CD8-positive, alpha-beta memory T cell (primary cell): ENCODE data around the gene RELCH. TPM values are rescaled to one million over a fixed set of nuclear protein-coding genes. Genes with fewer than 3 reads are reported as not detected.

Source experiments
- CTCF ChIA-PET: fragments of 350-600 bp; sonication (Branson Sonifier 250); formaldehyde crosslinking; loops from one replicate; lab custom pipeline; 2021; ENCODE audit warnings: antibody characterized with exemption; lab: Charles Lee
- POLR2A ChIA-PET: fragments of 350-600 bp; sonication (Branson Sonifier 250); formaldehyde crosslinking; loops from one replicate; lab custom pipeline; 2021; ENCODE audit warnings: antibody characterized with exemption; lab: Charles Lee
- DNase-seq, 5 donors: peaks; one replicate each; pipeline versions ENCODE4 v3.0.0 to v3.0.0-alpha.2; 2020 to 2022; ENCODE audit warnings: mixed read lengths in 1 of 5
- H3K27ac ChIP-seq: one replicate; pipeline ENCODE4 v1.7.0; 2013; ENCODE audit warnings: low read depth, mild to moderate bottlenecking, low read length, moderate library complexity
- H3K27me3 ChIP-seq: 2 replicates; pipeline ENCODE4 v1.7.0; 2013; ENCODE audit warnings: low read length, mild to moderate bottlenecking; ENCODE audit not compliant: insufficient read depth, poor library complexity, severe bottlenecking
- H3K36me3 ChIP-seq: 2 replicates; pipeline ENCODE4 v1.7.0; 2013; ENCODE audit warnings: mild to moderate bottlenecking, low read length, moderate library complexity; ENCODE audit not compliant: insufficient read depth
- H3K4me1 ChIP-seq: 2 replicates; pipeline ENCODE4 v1.7.0; 2013; ENCODE audit warnings: mild to moderate bottlenecking, low read length, moderate library complexity; ENCODE audit not compliant: insufficient read depth
- H3K4me3 ChIP-seq: 2 replicates; pipeline ENCODE4 v1.7.0; 2013; ENCODE audit warnings: mild to moderate bottlenecking, low read length
- H3K9me3 ChIP-seq: 2 replicates; pipeline ENCODE4 v1.7.0; 2013; ENCODE audit warnings: mild to moderate bottlenecking, low read length
- H3K27ac Mint-ChIP-seq, 8 donors: one replicate each; pipeline ENCODE4 v1.8.0; 2020 to 2021; ENCODE audit warnings: mixed read lengths in 8 of 8, mild to moderate bottlenecking in 6 of 8, inconsistent platforms in 3 of 8, moderate library complexity in 3 of 8
- H3K27me3 Mint-ChIP-seq, 2 donors: one replicate each; pipeline ENCODE4 v1.8.0; 2020 to 2021; ENCODE audit warnings: mixed read lengths in 2 of 2, mild to moderate bottlenecking in 1 of 2, moderate library complexity in 1 of 2
- H3K36me3 Mint-ChIP-seq, 3 donors: one replicate each; pipeline ENCODE4 v1.8.0; 2020 to 2021; ENCODE audit warnings: mixed read lengths in 3 of 3, inconsistent platforms in 1 of 3, mild to moderate bottlenecking in 1 of 3
- H3K4me1 Mint-ChIP-seq, 3 donors: one replicate each; pipeline ENCODE4 v1.8.0; 2020 to 2021; ENCODE audit warnings: mixed read lengths in 3 of 3, inconsistent platforms in 1 of 3, mild to moderate bottlenecking in 1 of 3
- H3K4me3 Mint-ChIP-seq, 7 donors: one replicate each; pipeline ENCODE4 v1.8.0; 2020 to 2021; ENCODE audit warnings: mixed read lengths in 7 of 7, mild to moderate bottlenecking in 6 of 7, moderate library complexity in 4 of 7, inconsistent platforms in 2 of 7
- H3K9me3 Mint-ChIP-seq, 5 donors: one replicate each; pipeline ENCODE4 v1.8.0; 2020 to 2022; ENCODE audit warnings: mixed read lengths in 5 of 5, mild to moderate bottlenecking in 3 of 5, moderate library complexity in 2 of 5, inconsistent platforms in 1 of 5
- polyA plus RNA-seq: library from polyadenylated mRNA; unstranded; fragments of 300-500 nt; fragmentation: Illumina TruSeq; gene quantifications from one replicate; pipeline ENCODE4 v1.2.3, GENCODE V29; 2021
- total RNA-seq, 2 experiments: library from RNA; stranded (reverse); gene quantifications; one replicate each; pipeline ENCODE4 v1.2.3, GENCODE V29; 2021

RELCH gene
- total and polyA plus RNA-seq, 3 experiments from 2014 or later, result 7.4 to 19.6 (median 19.6) TPM

DNA sequence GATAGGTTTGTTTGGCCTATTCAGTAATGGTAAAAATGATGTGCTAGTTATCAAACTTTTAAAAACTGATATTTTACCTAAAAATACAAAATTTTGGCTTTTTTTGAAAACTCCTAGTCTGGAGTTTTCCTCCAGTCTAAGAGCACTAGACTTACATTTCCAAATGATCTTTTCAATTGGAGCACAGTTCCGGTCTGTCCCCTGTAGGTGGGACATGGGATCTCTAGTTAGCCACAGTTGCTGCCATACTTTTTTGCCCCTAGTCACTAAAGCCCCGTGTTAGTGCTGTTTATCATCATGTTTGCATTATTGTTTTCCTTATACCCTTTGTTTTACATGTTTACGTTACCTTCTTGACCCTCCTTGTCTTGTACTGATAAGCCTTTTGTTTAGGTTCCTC, 52.4 kb downstream of the RELCH start:
- H3K4me3 Mint-ChIP-seq, result no peak overlapping the region
- H3K27me3 Mint-ChIP-seq, result peaks cover 0 to 1% of the 10 kb centered on the region in 2 donors
- ChIA-PET CTCF (interaction anchor here (2.0 kb wide), 1 partner anchor 10 kb away, joined by 7 read pairs; no protein-coding TSS in a partner anchor), POLR2A (no interaction called here)
- no peaks in the 10 kb centered on the region for H3K9me3 Mint-ChIP-seq
- H3K36me3 ChIP-seq, result no peaks in the 10 kb centered on the region
- peaks cover 14 to 57% (median 23%) of the 10 kb centered on the region in 3 donors for H3K36me3 Mint-ChIP-seq
- DNase-seq, result no peak
- H3K4me1 Mint-ChIP-seq, result peaks cover 22 to 29% (median 24%) of the 10 kb centered on the region in 3 donors
- no peaks in the 10 kb centered on the region for H3K9me3 ChIP-seq
- H3K4me3 ChIP-seq, result no peak overlapping the region
- peak overlapping the region in 1 of 8 donors; percentile 24 for H3K27ac Mint-ChIP-seq
- no peaks in the 10 kb centered on the region for H3K27me3 ChIP-seq
- no peaks in the 10 kb centered on the region for H3K4me1 ChIP-seq
- H3K27ac ChIP-seq, result no peak overlapping the region

DNA sequence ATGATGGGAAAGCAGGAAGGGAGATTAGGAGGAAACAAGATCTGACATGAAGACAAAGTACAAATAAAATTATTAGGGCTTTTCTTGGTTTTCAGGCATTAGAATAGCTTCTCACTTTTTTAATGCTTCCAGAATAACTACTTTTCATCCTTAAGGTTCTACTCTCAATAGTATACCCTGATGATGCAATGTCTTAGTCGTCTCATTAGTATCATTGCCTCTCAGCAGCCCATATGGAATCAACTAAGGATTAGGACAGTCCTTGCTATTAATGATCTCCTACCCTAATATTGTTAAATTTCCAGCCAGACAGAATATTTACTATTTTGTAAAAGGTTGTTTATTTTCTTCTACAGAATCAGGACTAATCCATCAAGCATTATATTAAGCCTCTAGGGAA, 55.9 kb downstream of the RELCH start:
- Histone ChIP-seq H3K36me3 (no peaks in the 10 kb centered on the region), H3K9me3 (no peaks in the 10 kb centered on the region), H3K27me3 (no peaks in the 10 kb centered on the region), H3K27ac (no peak overlapping the region), H3K4me1 (no peaks in the 10 kb centered on the region), H3K4me3 (no peak overlapping the region)
- no peaks in the 10 kb centered on the region for H3K9me3 Mint-ChIP-seq
- peaks cover 0 to 60% (median 8%) of the 10 kb centered on the region in 3 donors for H3K36me3 Mint-ChIP-seq
- H3K4me1 Mint-ChIP-seq, result peaks cover 5 to 11% (median 7%) of the 10 kb centered on the region in 3 donors
- H3K27ac Mint-ChIP-seq, result peak overlapping the region in 6 of 8 donors; percentile 3 to 72 (median 56)
- peaks cover 0 to 1% of the 10 kb centered on the region in 2 donors for H3K27me3 Mint-ChIP-seq
- no peak for DNase-seq
- H3K4me3 Mint-ChIP-seq, result no peak overlapping the region
- CTCF ChIA-PET, result interaction anchor here (0.7 kb wide), 1 partner anchor 8 kb away, joined by 3 read pairs; no protein-coding TSS in a partner anchor
- POLR2A ChIA-PET, result no interaction called here

DNA sequence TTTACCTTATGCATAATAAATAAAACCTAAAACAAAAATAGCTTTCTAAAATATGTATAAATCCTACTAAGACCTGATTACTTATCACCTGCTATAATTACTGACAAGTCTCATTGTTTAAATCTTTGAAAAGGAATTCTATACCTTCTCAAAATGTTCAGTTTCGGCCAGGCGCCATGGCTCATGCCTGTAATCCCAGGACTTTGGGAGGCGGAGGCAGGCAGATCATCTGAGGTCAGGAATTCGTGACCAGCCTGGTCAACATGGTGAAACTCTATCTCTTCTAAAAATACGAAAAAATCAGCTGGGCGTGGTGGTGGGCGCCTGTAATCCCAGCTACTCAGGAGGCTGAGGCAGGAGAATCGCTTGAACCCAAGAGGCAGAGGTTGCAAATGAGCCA, 58.1 kb downstream of the RELCH start:
- H3K9me3 ChIP-seq, result no peaks in the 10 kb centered on the region
- H3K36me3 ChIP-seq, result no peaks in the 10 kb centered on the region
- no peak overlapping the region for H3K4me3 ChIP-seq
- Mint-ChIP-seq H3K9me3 (no peaks in the 10 kb centered on the region), H3K4me3 (no peak overlapping the region), H3K36me3 (peaks cover 0 to 56% (median 4%) of the 10 kb centered on the region in 3 donors), H3K27me3 (peaks cover 0 to 1% of the 10 kb centered on the region in 2 donors), H3K4me1 (peaks cover 0 to 1% (median 0%) of the 10 kb centered on the region in 3 donors), H3K27ac (peak overlapping the region in 1 of 8 donors; percentile 44)
- no peaks in the 10 kb centered on the region for H3K27me3 ChIP-seq
- ChIA-PET POLR2A (no interaction called here), CTCF (no interaction called here)
- H3K27ac ChIP-seq, result no peak overlapping the region
- H3K4me1 ChIP-seq, result no peaks in the 10 kb centered on the region
- no peak for DNase-seq

DNA sequence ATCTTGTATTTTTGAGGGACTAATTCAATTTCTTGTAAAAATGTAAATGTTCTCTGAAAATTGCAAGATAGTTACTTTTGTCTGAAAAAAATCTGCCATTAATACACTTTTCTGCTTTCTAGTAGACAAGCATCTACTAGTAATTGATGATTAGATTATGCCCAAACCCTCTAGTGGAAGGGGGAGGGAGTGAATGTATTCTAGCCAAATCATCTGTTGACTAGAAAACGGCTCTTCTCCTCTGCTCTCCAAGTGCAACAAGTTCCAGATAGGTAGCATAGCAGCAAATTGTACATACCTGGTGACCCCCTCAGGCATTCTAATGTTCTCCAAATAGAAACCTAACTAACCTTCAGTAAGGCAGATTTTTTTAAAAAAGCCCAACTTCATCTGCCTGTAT, 58.6 kb downstream of the RELCH start:
- peaks cover 0 to 57% (median 4%) of the 10 kb centered on the region in 3 donors for H3K36me3 Mint-ChIP-seq
- CTCF ChIA-PET, result interaction anchor here (1.4 kb wide), 1 partner anchor 58 kb away, joined by 3 read pairs; the partner anchor contains the start of gene RELCH
- H3K27ac Mint-ChIP-seq, result peak overlapping the region in 1 of 8 donors; percentile 53

DNA sequence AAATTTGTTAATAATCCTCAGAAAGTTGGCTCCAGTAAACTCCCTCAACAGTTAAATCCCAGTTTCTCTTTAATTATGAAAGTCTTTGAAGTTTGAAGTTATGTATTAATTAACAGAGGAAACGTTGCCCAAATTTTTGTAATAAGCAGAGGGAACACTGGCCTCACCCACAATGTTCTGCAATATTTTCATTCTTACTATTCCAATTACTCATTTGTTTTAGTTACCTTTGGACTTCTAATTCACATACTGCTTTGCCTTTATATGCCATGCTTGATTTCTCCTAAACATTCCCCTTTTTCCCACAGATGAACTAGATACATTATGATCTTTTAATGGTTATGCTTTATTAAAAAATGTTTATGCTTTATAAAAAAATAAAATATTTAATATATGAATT, 61.3 kb downstream of the RELCH start:
- Mint-ChIP-seq H3K4me3 (no peak overlapping the region), H3K27me3 (no peaks in the 10 kb centered on the region), H3K9me3 (no peaks in the 10 kb centered on the region), H3K27ac (peak overlapping the region in 1 of 8 donors; percentile 54), H3K36me3 (peaks cover 0 to 52% (median 0%) of the 10 kb centered on the region in 3 donors), H3K4me1 (no peaks in the 10 kb centered on the region)
- no peak overlapping the region for H3K27ac ChIP-seq
- no peaks in the 10 kb centered on the region for H3K4me1 ChIP-seq
- no peaks in the 10 kb centered on the region for H3K9me3 ChIP-seq
- DNase-seq, result no peak
- H3K27me3 ChIP-seq, result no peaks in the 10 kb centered on the region
- ChIA-PET POLR2A (interaction anchor here (0.8 kb wide), 1 partner anchor 61 kb away, joined by 6 read pairs; the partner anchor contains the start of genes PIGN and RELCH), CTCF (interaction anchor here (1.5 to 4.5 kb wide), 5 partner anchors 8 to 734 kb away, joined by 3 to 34 read pairs (median 7); partner anchors contain the start of genes PIGN and RELCH)
- no peak overlapping the region for H3K4me3 ChIP-seq
- no peaks in the 10 kb centered on the region for H3K36me3 ChIP-seq

More for the DNA sequence above, 58.6 kb downstream of the RELCH start:
- H3K4me1 ChIP-seq, result no peaks in the 10 kb centered on the region
- no peaks in the 10 kb centered on the region for H3K9me3 Mint-ChIP-seq
- H3K4me1 Mint-ChIP-seq, result peaks cover 0 to 1% (median 0%) of the 10 kb centered on the region in 3 donors
- DNase-seq, result no peak
- POLR2A ChIA-PET, result no interaction called here
- H3K9me3 ChIP-seq, result no peaks in the 10 kb centered on the region
- H3K27me3 Mint-ChIP-seq, result peaks cover 0 to 1% of the 10 kb centered on the region in 2 donors
- H3K4me3 Mint-ChIP-seq, result no peak overlapping the region
- no peak overlapping the region for H3K27ac ChIP-seq
- no peaks in the 10 kb centered on the region for H3K36me3 ChIP-seq
- H3K27me3 ChIP-seq, result no peaks in the 10 kb centered on the region
- no peak overlapping the region for H3K4me3 ChIP-seq

DNA sequence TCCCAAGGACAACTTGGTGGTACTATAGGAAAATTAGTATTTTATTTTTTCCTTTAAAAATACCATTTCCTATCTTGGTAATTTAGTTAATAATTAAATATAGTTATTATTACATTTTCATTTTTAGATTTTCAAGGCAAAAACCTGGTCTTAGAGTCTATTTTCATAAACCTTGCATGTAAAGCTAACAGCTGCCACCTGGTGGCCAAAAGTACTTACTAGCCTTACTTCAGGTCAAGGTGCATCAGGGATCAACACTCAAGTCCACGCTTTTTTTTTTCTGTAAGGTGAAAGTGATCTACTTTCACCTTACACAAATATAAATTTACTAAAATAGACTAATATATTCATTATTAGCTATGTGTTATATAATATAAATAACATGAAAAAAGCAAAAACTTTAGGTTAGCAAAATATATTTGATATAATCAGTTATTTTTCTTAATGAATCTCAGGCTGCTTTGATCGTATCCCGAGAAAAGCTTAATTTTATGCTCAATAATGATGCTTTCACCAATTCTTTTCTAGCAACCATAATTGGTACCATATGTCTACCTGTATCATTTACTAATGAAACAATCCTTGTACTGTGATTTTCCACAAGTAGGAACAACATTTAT, 62.5 kb downstream of the RELCH start:
- no peak overlapping the region for H3K27ac Mint-ChIP-seq
- DNase-seq, result peak; percentile 47 to 77 (median 55)
- H3K27ac ChIP-seq, result no peak overlapping the region
- no peak overlapping the region for H3K4me3 ChIP-seq
- H3K4me1 Mint-ChIP-seq, result no peaks in the 10 kb centered on the region
- no peaks in the 10 kb centered on the region for H3K4me1 ChIP-seq
- H3K36me3 Mint-ChIP-seq, result peaks cover 0 to 52% (median 0%) of the 10 kb centered on the region in 3 donors
- CTCF ChIA-PET, result interaction anchor here (0.6 to 4.5 kb wide), 13 partner anchors 9 to 733 kb away, joined by 3 to 34 read pairs (median 3); partner anchors contain the start of genes PIGN and RELCH
- H3K9me3 Mint-ChIP-seq, result no peaks in the 10 kb centered on the region
- no peaks in the 10 kb centered on the region for H3K27me3 Mint-ChIP-seq
- POLR2A ChIA-PET, result interaction anchor here (0.6 to 1.2 kb wide), 3 partner anchors 38 to 62 kb away, joined by 3 to 8 read pairs (median 6); partner anchors contain the start of genes PIGN and RELCH
- no peak overlapping the region for H3K4me3 Mint-ChIP-seq
- no peaks in the 10 kb centered on the region for H3K9me3 ChIP-seq
- H3K27me3 ChIP-seq, result no peaks in the 10 kb centered on the region
- no peaks in the 10 kb centered on the region for H3K36me3 ChIP-seq

DNA sequence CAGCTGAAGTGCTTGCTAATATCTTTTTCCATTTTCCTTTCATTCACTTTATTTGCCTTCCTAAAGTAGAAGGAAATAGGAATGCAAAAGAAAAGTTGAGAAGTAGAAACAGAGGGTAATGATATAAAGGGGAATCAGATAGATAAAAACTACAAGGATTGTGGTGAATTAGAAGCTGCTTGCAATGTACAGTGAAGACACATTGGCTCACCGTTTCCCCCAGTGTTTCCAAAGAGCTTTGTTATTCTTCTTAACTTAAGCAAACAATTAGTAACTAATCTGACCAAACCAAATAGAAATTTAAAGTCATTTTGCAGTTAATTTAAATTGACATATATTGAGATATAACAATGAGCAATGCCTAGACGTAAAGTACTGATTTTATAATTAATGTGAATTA, 63.4 kb downstream of the RELCH start:
- Mint-ChIP-seq H3K27me3 (no peaks in the 10 kb centered on the region), H3K4me1 (no peaks in the 10 kb centered on the region), H3K9me3 (no peaks in the 10 kb centered on the region), H3K27ac (no peak overlapping the region), H3K36me3 (peaks cover 0 to 50% (median 0%) of the 10 kb centered on the region in 3 donors), H3K4me3 (no peak overlapping the region)
- DNase-seq, result no peak
- POLR2A ChIA-PET, result interaction anchor here (0.6 to 1.2 kb wide), 2 partner anchors 39 to 63 kb away, joined by 3 to 6 read pairs; partner anchors contain the start of genes PIGN and RELCH
- Histone ChIP-seq H3K4me1 (no peaks in the 10 kb centered on the region), H3K36me3 (no peaks in the 10 kb centered on the region), H3K27ac (no peak overlapping the region), H3K27me3 (no peaks in the 10 kb centered on the region), H3K9me3 (no peaks in the 10 kb centered on the region), H3K4me3 (no peak overlapping the region)
- CTCF ChIA-PET, result interaction anchor here (1.0 to 4.5 kb wide), 6 partner anchors 11 to 84 kb away, joined by 3 to 34 read pairs (median 4); no protein-coding TSS in a partner anchor

DNA sequence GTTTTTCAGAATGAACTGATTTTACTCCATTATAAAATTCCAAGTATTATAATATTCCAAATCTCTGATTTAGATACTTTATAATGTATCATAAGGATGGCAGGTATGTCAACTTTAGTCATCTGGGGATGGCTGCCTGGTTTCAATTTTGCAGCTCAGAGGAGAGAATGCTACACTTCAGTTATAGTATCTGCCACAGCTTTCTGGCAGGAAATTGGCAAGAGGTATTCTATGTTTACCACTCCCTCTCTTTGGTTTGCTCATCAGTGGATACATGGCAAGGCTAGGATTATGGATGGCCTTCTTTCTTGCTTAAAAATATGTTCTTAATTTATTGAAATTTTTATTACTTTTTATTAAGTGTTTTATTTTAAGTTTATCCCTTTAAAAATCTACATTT, 71.0 kb downstream of the RELCH start:
- Histone ChIP-seq H3K27me3 (no peaks in the 10 kb centered on the region), H3K36me3 (peaks cover 35% of the 10 kb centered on the region), H3K27ac (no peak overlapping the region), H3K4me1 (no peaks in the 10 kb centered on the region), H3K9me3 (no peaks in the 10 kb centered on the region), H3K4me3 (no peak overlapping the region)
- no peaks in the 10 kb centered on the region for H3K9me3 Mint-ChIP-seq
- ChIA-PET POLR2A (no interaction called here), CTCF (interaction anchor here (1.5 kb wide), 1 partner anchor 9 kb away, joined by 6 read pairs; no protein-coding TSS in a partner anchor)
- H3K27me3 Mint-ChIP-seq, result no peaks in the 10 kb centered on the region
- no peaks in the 10 kb centered on the region for H3K4me1 Mint-ChIP-seq
- H3K27ac Mint-ChIP-seq, result no peak overlapping the region
- H3K4me3 Mint-ChIP-seq, result no peak overlapping the region
- peaks cover 14 to 82% (median 28%) of the 10 kb centered on the region in 3 donors for H3K36me3 Mint-ChIP-seq
- DNase-seq, result no peak
